ENCODE measurements around the gene PDK3.
A peak's percentile ranks its signal among the peaks of the same experiment; 100 is the strongest.

The PDK3 gene

GRCh38 chrX:24464836-24465531 is at the start of gene PDK3:
Gene PDK3 (plus strand): TSS chrX:24465286. CDS start chrX:24465456, 170 bp downstream.
- peak; percentile 80 for DNase-seq (ENCODE audit: low spot score)

GRCh38 chrX:24415921-24416320 is 49.2 kb upstream of the PDK3 start:
- no peak for DNase-seq (ENCODE audit: low spot score)

GRCh38 chrX:24423960-24424359 is 41.1 kb upstream of the PDK3 start:
- DNase-seq (ENCODE audit: low spot score), result no peak

GRCh38 chrX:24424948-24425347 is 40.1 kb upstream of the PDK3 start:
- no peak for DNase-seq (ENCODE audit: low spot score)

GRCh38 chrX:24425806-24426205 is 39.3 kb upstream of the PDK3 start:
- no peak for DNase-seq (ENCODE audit: low spot score)

GRCh38 chrX:24426340-24426913 is 38.7 kb upstream of the PDK3 start:
- no peak for DNase-seq (ENCODE audit: low spot score)

GRCh38 chrX:24426921-24427746 is 38.0 kb upstream of the PDK3 start:
- DNase-seq (ENCODE audit: low spot score), result no peak

- no peak for DNase-seq (ENCODE audit: low spot score)
Measured at GRCh38 chrX:24427747-24428019, 37.4 kb upstream of the PDK3 start.

GRCh38 chrX:24428516-24428915 is 36.6 kb upstream of the PDK3 start:
- DNase-seq (ENCODE audit: low spot score), result no peak

GRCh38 chrX:24435060-24435459 is 30.0 kb upstream of the PDK3 start:
- no peak for DNase-seq (ENCODE audit: low spot score)

GRCh38 chrX:24443918-24444317 is 21.2 kb upstream of the PDK3 start:
- DNase-seq (ENCODE audit: low spot score), result no peak

GRCh38 chrX:24444645-24445044 is 20.4 kb upstream of the PDK3 start:
- DNase-seq (ENCODE audit: low spot score), result no peak

GRCh38 chrX:24448762-24449250 is 16.3 kb upstream of the PDK3 start:
- DNase-seq (ENCODE audit: low spot score), result no peak

GRCh38 chrX:24463077-24463476 is 2.0 kb upstream of the PDK3 start:
- DNase-seq (ENCODE audit: low spot score), result no peak

- DNase-seq (ENCODE audit: low spot score), result no peak
Measured at GRCh38 chrX:24464498-24464835, 619 bp upstream of the PDK3 start.

GRCh38 chrX:24465532-24465865 is 413 bp downstream of the PDK3 start:
- DNase-seq (ENCODE audit: low spot score), result no peak

- DNase-seq (ENCODE audit: low spot score), result no peak
Measured at GRCh38 chrX:24466025-24466424, 939 bp downstream of the PDK3 start.

- no peak for DNase-seq (ENCODE audit: low spot score)
Measured at GRCh38 chrX:24468245-24468644, 3.2 kb downstream of the PDK3 start.

GRCh38 chrX:24471808-24472207 is 6.7 kb downstream of the PDK3 start:
- no peak for DNase-seq (ENCODE audit: low spot score)

GRCh38 chrX:24475480-24475879 is 10.4 kb downstream of the PDK3 start:
- no peak for DNase-seq (ENCODE audit: low spot score)

- no peak for DNase-seq (ENCODE audit: low spot score)
Measured at GRCh38 chrX:24478509-24478908, 13.4 kb downstream of the PDK3 start.

- DNase-seq (ENCODE audit: low spot score), result peak; percentile 50
Measured at GRCh38 chrX:24479924-24480323, 14.8 kb downstream of the PDK3 start.

GRCh38 chrX:24480400-24480865 is 15.3 kb downstream of the PDK3 start:
- no peak for DNase-seq (ENCODE audit: low spot score)

Data from LoVo (cell line).